GM20431 (cell line): ENCODE data around the gene CCNB2.
"Not testable (repeated sequence)": the region's sequence is repeated elsewhere in the genome, so short reads cannot be mapped to it uniquely, and the experiment has no call there.

ENCODE experiments used
- in situ Hi-C: fragments of 300-500 bp; cut with MseI, MboI; formaldehyde crosslinking; loops from one replicate; pipeline ENCODE4 v1.15.0; 2020; ENCODE audit warnings: low sequenced_read_pairs; ENCODE audit not compliant: unreplicated experiment

The CCNB2 gene

GRCh38 chr15:59131969-59132562, 27.1 kb downstream of the CCNB2 start:
- in situ Hi-C loops, result no loop called here

DNA sequence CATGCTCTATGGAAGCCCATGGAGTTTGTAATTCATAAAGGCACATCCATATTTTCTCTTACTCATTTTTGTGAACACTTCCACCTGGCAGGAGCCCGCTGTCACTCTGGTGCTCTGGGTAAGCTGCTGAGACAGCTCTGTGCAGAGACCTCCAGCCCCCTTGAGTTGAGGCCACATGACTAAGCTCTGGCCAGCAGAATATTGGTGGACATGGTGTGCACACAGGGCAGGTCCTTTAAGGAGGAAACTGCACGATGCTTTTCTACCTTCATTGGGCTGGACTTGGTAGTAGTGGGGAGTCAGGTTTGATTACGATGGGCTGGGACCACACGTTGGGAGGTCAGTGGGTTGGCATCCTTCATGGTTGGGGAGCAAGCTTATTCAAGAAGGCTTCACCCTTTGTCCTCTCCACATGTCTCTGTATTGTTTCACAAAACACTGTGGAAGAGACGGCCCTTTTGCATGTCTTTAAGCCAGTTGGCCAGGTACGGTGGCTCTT, 29.0 kb downstream of the CCNB2 start:
- in situ Hi-C loops, result no loop called here

- in situ Hi-C loops, result no loop called here
These were observed 32.6 kb downstream of the CCNB2 start for GRCh38 chr15:59137566-59137965.

GRCh38 chr15:59138243-59138642, 33.3 kb downstream of the CCNB2 start:
- in situ Hi-C loops, result no loop called here

- in situ Hi-C loops, result no loop called here
These were observed 35.7 kb downstream of the CCNB2 start for GRCh38 chr15:59140422-59141226.

DNA sequence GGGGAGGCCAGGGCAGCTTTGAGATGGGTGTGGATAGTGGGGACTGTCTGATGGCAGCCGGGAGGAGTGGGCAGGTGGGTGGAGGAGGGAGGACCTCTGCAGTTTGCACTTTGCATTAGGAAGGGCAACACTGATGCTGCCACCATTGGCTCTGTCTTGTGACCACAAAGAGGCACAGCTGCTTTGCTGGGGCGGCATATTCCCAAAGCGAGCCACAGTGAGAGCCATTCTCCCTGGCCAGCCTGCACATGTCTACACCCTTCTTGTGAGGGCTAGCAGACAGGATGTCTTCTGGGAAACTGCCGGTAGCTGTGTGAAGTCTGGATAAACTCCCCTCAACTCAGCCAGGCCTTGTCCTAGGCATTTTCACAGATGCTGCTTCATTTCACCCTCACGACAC, 38.3 kb downstream of the CCNB2 start:
- in situ Hi-C loops, result no loop called here

DNA sequence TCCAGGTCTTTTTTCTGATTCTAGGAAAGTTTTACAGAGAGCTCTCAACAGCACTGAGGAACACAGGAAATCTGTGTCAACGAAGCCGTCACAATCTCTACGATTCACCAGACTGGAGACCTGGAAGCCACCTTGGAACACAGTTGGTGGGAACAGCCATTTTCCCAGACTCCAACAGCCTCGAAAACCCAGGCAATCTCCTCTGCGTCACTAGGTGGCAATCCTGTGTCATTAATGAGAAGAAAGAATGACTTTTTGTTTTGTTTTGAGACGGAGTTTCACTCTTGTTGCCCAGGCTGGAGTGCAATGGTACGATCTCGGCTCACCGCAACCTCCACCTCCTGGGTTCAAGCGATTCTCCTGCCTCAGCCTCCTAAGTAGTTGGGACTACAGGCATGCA, 39.6 kb downstream of the CCNB2 start:
- in situ Hi-C loops, result not testable (repeated sequence)

- in situ Hi-C loops, result no loop called here
These were observed 42.7 kb downstream of the CCNB2 start for GRCh38 chr15:59147666-59148065.

GRCh38 chr15:59148153-59148833, 43.3 kb downstream of the CCNB2 start:
- in situ Hi-C loops, result no loop called here

GRCh38 chr15:59150185-59150584, 45.2 kb downstream of the CCNB2 start:
- in situ Hi-C loops, result loop anchor here (25.0 kb wide), 1 partner anchor 337 kb away; no protein-coding TSS in a partner anchor

DNA sequence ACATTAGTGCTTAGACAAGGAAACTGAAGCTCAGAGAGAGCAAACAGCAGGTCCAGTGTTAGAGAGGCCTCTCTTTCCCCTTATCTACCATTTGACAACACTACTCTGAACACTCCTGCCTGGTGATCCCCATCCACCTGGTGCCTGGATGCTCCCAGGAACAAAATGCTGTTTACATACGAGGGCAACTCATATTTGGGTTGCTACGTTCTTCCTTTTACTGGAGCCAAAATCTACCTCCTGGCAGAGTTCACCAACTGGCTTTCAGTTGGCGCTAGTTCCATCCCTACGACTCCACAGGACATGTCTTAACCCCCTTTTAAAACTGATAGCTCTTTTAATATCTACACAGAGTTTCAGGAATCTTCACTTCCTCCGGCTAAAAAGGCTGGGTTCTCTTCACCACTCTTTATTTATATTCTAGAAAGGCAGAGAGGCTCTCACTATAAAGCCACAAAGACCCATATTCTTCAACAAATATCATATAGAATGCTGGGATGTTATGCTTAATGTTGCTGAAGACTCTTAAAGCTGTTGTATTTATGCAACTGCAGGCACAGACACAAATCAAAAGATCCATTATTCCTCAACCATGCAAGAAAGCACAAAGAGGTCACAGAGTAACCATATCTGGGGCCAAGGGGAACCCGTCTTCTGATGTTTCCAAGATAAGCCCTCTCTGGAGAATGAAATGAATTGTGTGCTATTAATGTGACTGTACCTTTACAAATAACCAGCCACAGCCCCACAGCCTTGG, 47.9 kb downstream of the CCNB2 start:
- in situ Hi-C loops, result loop anchor here (25.0 kb wide), 1 partner anchor 334 kb away; no protein-coding TSS in a partner anchor

DNA sequence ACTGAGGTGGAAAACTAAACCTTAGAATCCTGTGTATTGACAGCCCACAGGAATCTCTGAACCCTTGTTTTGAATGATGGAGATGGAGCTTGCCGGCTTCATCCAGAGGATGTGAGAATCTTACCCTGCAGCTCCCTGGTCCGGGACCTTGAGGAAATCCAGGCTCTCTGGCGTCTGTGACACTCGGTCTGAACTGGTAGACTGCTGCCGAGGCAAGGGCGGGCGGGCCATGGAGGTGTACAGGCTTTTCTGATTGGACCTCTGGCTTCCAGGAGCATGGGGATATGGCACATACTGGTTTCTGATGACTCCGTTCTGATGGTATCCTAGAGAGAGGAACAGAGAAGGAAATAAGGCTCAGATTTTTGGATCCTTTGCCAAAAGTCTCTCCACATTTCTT, 48.5 kb downstream of the CCNB2 start:
- in situ Hi-C loops, result loop anchor here (25.0 kb wide), 1 partner anchor 334 kb away; no protein-coding TSS in a partner anchor

DNA sequence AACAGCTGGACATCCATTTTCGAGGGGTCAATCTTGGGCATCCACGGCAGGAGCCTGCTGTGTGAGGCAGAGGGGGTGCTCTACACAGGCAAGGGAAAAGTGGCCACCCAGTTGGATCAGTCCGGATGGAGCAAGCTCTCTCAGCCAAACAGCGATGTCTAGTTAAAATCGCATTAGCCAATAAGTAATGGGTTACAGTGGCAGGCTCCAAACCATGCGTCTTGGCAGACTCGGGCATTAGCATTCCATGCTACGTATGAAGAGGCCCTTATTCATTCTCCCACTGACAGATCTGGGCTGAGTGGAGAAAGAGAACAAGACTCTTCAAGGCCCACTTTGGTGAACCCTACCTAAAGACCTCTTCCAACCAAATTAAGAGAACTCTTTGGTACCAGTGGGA, 49.3 kb downstream of the CCNB2 start:
- in situ Hi-C loops, result loop anchor here (25.0 kb wide), 1 partner anchor 333 kb away; no protein-coding TSS in a partner anchor

GRCh38 chr15:59155431-59155830, 50.5 kb downstream of the CCNB2 start:
- in situ Hi-C loops, result loop anchor here (25.0 kb wide), 1 partner anchor 332 kb away; no protein-coding TSS in a partner anchor

DNA sequence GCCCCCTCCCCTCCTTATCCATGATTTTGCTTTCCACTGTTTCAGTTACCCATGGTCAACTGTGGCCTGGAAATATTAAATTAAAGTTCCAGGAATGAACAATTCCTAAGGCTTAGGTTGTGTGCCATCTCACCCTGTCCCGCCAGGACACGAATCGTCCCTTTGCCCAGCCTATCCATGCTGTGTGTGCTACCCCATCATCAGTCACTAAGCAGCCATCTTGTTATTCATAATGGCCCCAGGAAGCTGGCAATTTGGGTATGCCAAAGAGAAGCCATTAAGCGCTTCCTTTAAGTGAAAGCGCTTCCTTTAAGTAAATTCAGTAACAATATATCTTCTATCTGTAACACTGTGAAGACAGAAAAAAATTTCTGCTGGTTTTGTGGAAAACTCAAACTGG, 52.5 kb downstream of the CCNB2 start:
- in situ Hi-C loops, result loop anchor here (25.0 kb wide), 1 partner anchor 330 kb away; no protein-coding TSS in a partner anchor

DNA sequence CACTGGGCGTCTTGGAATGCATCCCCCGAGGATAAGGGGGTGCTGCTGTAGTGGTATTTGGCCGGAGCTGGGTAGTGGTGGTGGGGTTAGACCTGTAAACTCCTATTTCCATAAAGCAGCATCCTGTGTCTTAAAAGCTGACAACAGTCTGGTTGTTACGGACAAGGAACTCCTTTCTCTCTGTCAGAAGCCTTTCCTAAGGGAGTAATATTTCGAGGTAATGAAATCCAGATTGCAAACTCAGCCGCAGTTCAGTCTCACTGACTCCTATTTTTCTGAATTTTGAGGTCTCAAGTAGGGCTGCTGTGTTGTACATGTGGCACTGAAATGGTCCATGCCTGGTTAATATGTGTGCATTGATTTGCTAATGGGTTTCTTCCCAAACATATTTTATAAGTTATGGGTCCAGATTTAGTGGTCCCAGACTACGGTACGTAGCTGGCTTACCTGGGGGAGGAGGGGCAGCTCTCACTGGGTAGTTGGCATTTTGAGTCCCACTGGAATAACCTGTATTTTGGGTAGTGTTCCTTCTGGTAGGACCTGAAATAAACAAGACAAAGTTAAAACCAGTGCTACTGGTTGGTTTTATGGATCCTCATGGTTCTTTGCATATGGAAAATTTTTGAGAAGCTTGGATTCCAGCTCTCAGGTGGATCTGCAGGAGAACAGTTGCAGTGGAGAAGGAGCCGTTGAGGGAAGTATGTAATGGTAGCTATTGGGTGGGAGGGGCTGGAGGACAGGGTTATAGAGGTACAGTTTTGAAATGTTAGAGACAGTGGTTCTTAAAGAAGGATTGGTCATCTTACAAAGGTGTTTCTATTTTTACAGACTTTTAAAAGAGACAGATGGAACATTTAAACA, 53.1 kb downstream of the CCNB2 start:
- in situ Hi-C loops, result loop anchor here (25.0 kb wide), 1 partner anchor 329 kb away; no protein-coding TSS in a partner anchor

DNA sequence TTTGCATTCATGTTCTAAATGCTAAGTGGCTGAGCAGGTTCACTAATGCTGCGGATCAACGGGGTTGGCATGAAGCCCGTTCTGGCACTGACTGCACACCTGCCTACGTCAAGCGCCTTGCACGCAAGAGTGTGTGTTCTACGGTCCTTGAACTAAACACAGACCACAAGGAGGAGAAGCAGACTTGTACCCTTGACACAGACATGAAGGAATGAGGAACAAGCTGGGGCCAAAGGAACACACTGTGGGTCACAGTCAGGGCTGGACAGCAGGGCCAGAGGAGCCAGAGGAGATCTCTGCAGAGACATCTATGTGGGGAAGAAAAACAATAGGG, 53.7 kb downstream of the CCNB2 start:
- in situ Hi-C loops, result loop anchor here (25.0 kb wide), 1 partner anchor 329 kb away; no protein-coding TSS in a partner anchor

DNA sequence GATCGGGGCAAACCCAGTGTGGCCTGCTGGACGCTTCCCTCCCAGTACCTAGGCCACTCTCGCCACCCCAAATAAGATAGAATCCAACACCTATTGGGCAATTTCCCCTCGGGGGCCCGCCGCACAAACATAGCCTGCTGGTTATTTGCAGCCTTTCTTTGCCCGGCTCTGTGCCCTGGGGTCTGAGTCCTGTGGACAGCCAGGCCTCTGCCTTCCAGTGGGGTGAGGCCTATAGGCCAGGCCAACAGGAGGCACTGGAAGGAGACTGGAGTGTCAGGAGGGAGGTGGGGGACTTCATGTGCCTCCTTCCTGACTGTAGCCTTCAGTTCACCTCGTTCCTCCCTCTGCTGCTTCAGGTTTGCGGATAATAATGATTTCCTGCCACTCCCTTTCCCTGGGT, 54.3 kb downstream of the CCNB2 start:
- in situ Hi-C loops, result loop anchor here (25.0 kb wide), 1 partner anchor 328 kb away; no protein-coding TSS in a partner anchor
